WTC11 (cell line): ENCODE results near the gene CEP120. TPM values are rescaled to one million over a fixed set of nuclear protein-coding genes. Genes with fewer than 3 reads are reported as not detected.
"Not testable (repeated sequence)": the region's sequence is repeated elsewhere in the genome, so short reads cannot be mapped to it uniquely, and the experiment has no call there.

Experiments
- ATAC-seq: fragments of 200-7000 bp; cut with Tn5 transposase; 2 replicates; pipeline ENCODE4 v1.10.0; 2021; ENCODE audit warnings: mild to moderate bottlenecking, moderate library complexity
- CTCF ChIA-PET: fragments of 300-600 bp; sonication (Branson Sonifier 250); formaldehyde crosslinking; loops from one replicate; lab custom pipeline; 2021; ENCODE audit warnings: antibody characterized with exemption; lab: Charles Lee
- POLR2A ChIA-PET: fragments of 350-600 bp; sonication (Branson Sonifier 250); formaldehyde crosslinking; loops from one replicate; lab custom pipeline; 2021; ENCODE audit warnings: antibody characterized with exemption; lab: Charles Lee
- DNase-seq: peaks from one replicate; pipeline ENCODE4 v3.0.0; 2021; ENCODE audit warnings: low spot score
- H3K27ac Mint-ChIP-seq: 2 replicates; pipeline ENCODE4 v1.8.0; 2021; ENCODE audit warnings: mixed read lengths
- H3K27me3 Mint-ChIP-seq: 2 replicates; pipeline ENCODE4 v1.8.0; 2021; ENCODE audit warnings: low read depth, mild to moderate bottlenecking, moderate library complexity, mixed read lengths
- H3K36me3 Mint-ChIP-seq: 2 replicates; pipeline ENCODE4 v1.8.0; 2021; ENCODE audit warnings: mixed read lengths
- H3K4me1 Mint-ChIP-seq: 2 replicates; pipeline ENCODE4 v1.8.0; 2022; ENCODE audit warnings: mixed read lengths
- H3K4me3 Mint-ChIP-seq: 2 replicates; pipeline ENCODE4 v1.8.0; 2021; ENCODE audit warnings: mild to moderate bottlenecking, moderate library complexity, mixed read lengths
- H3K9me3 Mint-ChIP-seq: 2 replicates; pipeline ENCODE4 v1.8.0; 2021; ENCODE audit warnings: mixed read lengths
- CREM ChIP-seq: sonication (generic); formaldehyde crosslinking; IDR thresholded peaks from 2 replicates; pipeline ENCODE4 v1.8.1; 2022; ENCODE audit warnings: mild to moderate bottlenecking, missing genetic modification reagents, moderate library complexity
- E2F4 ChIP-seq: sonication (generic); formaldehyde crosslinking; IDR thresholded peaks from 2 replicates; pipeline ENCODE4 v1.8.1; 2022; ENCODE audit warnings: low read depth, mild to moderate bottlenecking, moderate library complexity, missing genetic modification reagents, borderline replicate concordance
- EMX1 ChIP-seq: fragments of 250-450 bp; sonication (Bioruptor Pico); IDR thresholded peaks from 2 replicates; pipeline ENCODE4 v1.8.0; 2021; ENCODE audit warnings: mild to moderate bottlenecking
- GABPB1 ChIP-seq: sonication (generic); formaldehyde crosslinking; IDR thresholded peaks from 2 replicates; pipeline ENCODE4 v1.8.1; 2023; ENCODE audit warnings: mild to moderate bottlenecking, missing genetic modification reagents
- GRHL2 ChIP-seq: fragments of 250-450 bp; sonication (Bioruptor Pico); IDR thresholded peaks from 2 replicates; pipeline ENCODE4 v1.8.0; 2022; ENCODE audit warnings: mild to moderate bottlenecking, moderate library complexity; ENCODE audit not compliant: insufficient replicate concordance, severe bottlenecking
- JUN ChIP-seq: sonication (generic); formaldehyde crosslinking; IDR thresholded peaks from 2 replicates; pipeline ENCODE4 v1.8.0; 2023; ENCODE audit warnings: mild to moderate bottlenecking, missing genetic modification reagents
- MAX ChIP-seq: sonication (generic); formaldehyde crosslinking; IDR thresholded peaks from 2 replicates; pipeline ENCODE4 v1.8.0; 2022; ENCODE audit warnings: mild to moderate bottlenecking, missing genetic modification reagents
- NFATC4 ChIP-seq: fragments of 250-450 bp; sonication (Bioruptor Pico); IDR thresholded peaks from 2 replicates; pipeline ENCODE4 v1.9.0; 2021; ENCODE audit warnings: mild to moderate bottlenecking
- NFYB ChIP-seq: sonication (generic); formaldehyde crosslinking; conservative IDR thresholded peaks from 2 replicates; pipeline ENCODE4 v1.8.0; 2022; ENCODE audit warnings: low read depth, missing genetic modification reagents
- PREB ChIP-seq: sonication (generic); formaldehyde crosslinking; IDR thresholded peaks from 2 replicates; pipeline ENCODE4 v1.8.1; 2022; ENCODE audit warnings: mild to moderate bottlenecking, missing genetic modification reagents, moderate library complexity, borderline replicate concordance
- TEAD4 ChIP-seq: sonication (generic); formaldehyde crosslinking; IDR thresholded peaks from 2 replicates; pipeline ENCODE4 v1.8.0; 2022; ENCODE audit warnings: mild to moderate bottlenecking, missing genetic modification reagents
- ZBTB21 ChIP-seq: sonication (generic); formaldehyde crosslinking; IDR thresholded peaks from 2 replicates; pipeline ENCODE4 v1.8.1; 2023; ENCODE audit warnings: mild to moderate bottlenecking, missing genetic modification reagents, borderline replicate concordance
- ZNF232 ChIP-seq: sonication (generic); formaldehyde crosslinking; IDR thresholded peaks from 2 replicates; pipeline ENCODE4 v1.8.0; 2022; ENCODE audit warnings: mild to moderate bottlenecking, missing genetic modification reagents
- ZNF317 ChIP-seq: sonication (generic); formaldehyde crosslinking; IDR thresholded peaks from 2 replicates; pipeline ENCODE4 v1.8.1; 2023; ENCODE audit warnings: low read depth, mild to moderate bottlenecking, moderate library complexity, missing genetic modification reagents, borderline replicate concordance
- ZNF423 ChIP-seq: fragments of 250-450 bp; sonication (Bioruptor Pico); IDR thresholded peaks from 2 replicates; pipeline ENCODE4 v2.1.2; 2022; ENCODE audit warnings: mild to moderate bottlenecking, moderate library complexity
- ZNF425 ChIP-seq: fragments of 250-450 bp; sonication (Bioruptor Pico); conservative IDR thresholded peaks from 2 replicates; pipeline ENCODE4 v1.9.0; 2021; ENCODE audit warnings: mild to moderate bottlenecking
- ZNF512 ChIP-seq: sonication (generic); formaldehyde crosslinking; IDR thresholded peaks from 2 replicates; pipeline ENCODE4 v1.8.1; 2022; ENCODE audit warnings: missing genetic modification reagents, borderline replicate concordance
- ZNF671 ChIP-seq: fragments of 250-450 bp; sonication (Bioruptor Pico); IDR thresholded peaks from 2 replicates; pipeline ENCODE4 v1.8.0; 2021; ENCODE audit warnings: mild to moderate bottlenecking
- total RNA-seq: library from RNA; stranded (reverse); gene quantifications from 3 replicates; pipeline ENCODE4 v1.2.3, GENCODE V29; 2021
- TF ChIP-seq, protein P1 (sequence below): fragments of 250-450 bp; sonication (Bioruptor Pico); IDR thresholded peaks from 2 replicates; pipeline ENCODE4 v2.1.2; 2022; ENCODE audit warnings: mild to moderate bottlenecking, moderate library complexity
- TF ChIP-seq, protein P2 (sequence below): sonication (generic); formaldehyde crosslinking; IDR thresholded peaks from 2 replicates; pipeline ENCODE4 v1.8.1; 2023; ENCODE audit warnings: mild to moderate bottlenecking, missing genetic modification reagents, borderline replicate concordance

Gene CEP120
- total RNA-seq, 1 experiment from 2014 or later = 15.2 TPM

DNA sequence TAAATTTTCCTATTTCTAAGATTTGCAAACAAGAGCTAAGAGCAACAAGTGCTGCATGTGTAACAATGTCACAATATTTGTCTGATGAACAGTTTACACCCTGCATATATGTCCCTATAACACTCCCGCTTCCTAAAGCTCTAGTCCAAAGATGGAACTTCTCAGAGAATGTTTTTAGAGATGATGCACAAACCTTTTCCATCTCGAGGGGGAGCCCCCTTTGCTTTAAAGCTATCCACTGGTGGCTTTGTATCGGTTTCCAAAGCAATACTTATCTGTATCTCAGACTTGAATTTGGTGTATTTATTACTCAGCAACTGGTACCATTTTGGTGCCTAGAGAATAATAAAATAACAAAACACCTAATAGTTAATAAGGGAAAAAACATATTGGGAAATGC is 11.0 kb downstream of the CEP120 start:
- Mint-ChIP-seq H3K4me3 (no peak overlapping the region), H3K4me1 (0 out of 2 replicates have a peak, but pooled peaks cover 3% of the 10 kb centered on the region), H3K9me3 (no peaks in the 10 kb centered on the region), H3K36me3 (peaks cover 23% of the 10 kb centered on the region), H3K27me3 (no peaks in the 10 kb centered on the region), H3K27ac (no peak overlapping the region)
- TF ChIP-seq NFATC4 (CRISPR knock-in tag) (no peak), CREM (CRISPR knock-in tag) (no peak), MAX (CRISPR knock-in tag) (no peak), JUN (CRISPR knock-in tag) (no peak), ZNF425 (CRISPR knock-in tag) (no peak), ZNF512 (no peak), ZNF232 (CRISPR knock-in tag) (no peak), ZBTB21 (CRISPR knock-in tag) (no peak), E2F4 (CRISPR knock-in tag) (no peak), PREB (CRISPR knock-in tag) (no peak), TEAD4 (CRISPR knock-in tag) (no peak), ZNF317 (CRISPR knock-in tag) (no peak), EMX1 (CRISPR knock-in tag) (no peak), ZNF423 (CRISPR knock-in tag) (no peak), ZNF671 (no peak), NFYB (CRISPR knock-in tag) (no peak), GRHL2 (no peak), GABPB1 (CRISPR knock-in tag) (no peak)
- TF ChIP-seq, protein P1, sequence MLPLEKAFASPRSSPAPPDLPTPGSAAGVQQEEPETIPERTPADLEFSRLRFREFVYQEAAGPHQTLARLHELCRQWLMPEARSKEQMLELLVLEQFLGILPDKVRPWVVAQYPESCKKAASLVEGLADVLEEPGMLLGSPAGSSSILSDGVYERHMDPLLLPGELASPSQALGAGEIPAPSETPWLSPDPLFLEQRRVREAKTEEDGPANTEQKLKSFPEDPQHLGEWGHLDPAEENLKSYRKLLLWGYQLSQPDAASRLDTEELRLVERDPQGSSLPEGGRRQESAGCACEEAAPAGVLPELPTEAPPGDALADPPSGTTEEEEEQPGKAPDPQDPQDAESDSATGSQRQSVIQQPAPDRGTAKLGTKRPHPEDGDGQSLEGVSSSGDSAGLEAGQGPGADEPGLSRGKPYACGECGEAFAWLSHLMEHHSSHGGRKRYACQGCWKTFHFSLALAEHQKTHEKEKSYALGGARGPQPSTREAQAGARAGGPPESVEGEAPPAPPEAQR = no peak
- TF ChIP-seq, protein P2, sequence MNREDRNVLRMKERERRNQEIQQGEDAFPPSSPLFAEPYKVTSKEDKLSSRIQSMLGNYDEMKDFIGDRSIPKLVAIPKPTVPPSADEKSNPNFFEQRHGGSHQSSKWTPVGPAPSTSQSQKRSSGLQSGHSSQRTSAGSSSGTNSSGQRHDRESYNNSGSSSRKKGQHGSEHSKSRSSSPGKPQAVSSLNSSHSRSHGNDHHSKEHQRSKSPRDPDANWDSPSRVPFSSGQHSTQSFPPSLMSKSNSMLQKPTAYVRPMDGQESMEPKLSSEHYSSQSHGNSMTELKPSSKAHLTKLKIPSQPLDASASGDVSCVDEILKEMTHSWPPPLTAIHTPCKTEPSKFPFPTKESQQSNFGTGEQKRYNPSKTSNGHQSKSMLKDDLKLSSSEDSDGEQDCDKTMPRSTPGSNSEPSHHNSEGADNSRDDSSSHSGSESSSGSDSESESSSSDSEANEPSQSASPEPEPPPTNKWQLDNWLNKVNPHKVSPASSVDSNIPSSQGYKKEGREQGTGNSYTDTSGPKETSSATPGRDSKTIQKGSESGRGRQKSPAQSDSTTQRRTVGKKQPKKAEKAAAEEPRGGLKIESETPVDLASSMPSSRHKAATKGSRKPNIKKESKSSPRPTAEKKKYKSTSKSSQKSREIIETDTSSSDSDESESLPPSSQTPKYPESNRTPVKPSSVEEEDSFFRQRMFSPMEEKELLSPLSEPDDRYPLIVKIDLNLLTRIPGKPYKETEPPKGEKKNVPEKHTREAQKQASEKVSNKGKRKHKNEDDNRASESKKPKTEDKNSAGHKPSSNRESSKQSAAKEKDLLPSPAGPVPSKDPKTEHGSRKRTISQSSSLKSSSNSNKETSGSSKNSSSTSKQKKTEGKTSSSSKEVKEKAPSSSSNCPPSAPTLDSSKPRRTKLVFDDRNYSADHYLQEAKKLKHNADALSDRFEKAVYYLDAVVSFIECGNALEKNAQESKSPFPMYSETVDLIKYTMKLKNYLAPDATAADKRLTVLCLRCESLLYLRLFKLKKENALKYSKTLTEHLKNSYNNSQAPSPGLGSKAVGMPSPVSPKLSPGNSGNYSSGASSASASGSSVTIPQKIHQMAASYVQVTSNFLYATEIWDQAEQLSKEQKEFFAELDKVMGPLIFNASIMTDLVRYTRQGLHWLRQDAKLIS (CRISPR knock-in tag) = no peak
- DNase-seq = no peak
- POLR2A ChIA-PET = no interaction called here
- no peak for ATAC-seq
- CTCF ChIA-PET = interaction anchor here (2.3 kb wide), 1 partner anchor 11 kb away, joined by 8 read pairs; the partner anchor contains the start of gene CEP120

DNA sequence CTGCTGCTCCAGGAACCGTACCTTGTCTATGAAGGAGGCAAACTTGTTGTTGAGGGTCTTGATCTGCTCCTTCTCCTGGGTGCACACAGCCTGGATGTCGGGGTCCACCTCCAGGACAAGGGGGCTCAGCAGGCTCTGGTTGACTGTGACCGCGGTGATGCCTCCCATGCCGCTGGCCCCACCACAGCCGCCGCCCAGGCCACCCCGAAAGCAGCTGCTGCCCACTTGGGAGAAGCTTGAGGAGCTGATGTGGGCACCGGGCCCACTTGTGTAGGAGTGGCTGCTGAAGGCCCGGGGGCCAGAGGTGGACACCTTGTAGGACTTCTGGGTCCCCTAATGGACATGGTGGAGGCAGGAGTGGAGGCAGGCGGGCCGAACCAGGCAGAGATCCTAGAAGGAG is 21.2 kb downstream of the CEP120 start:
- H3K4me1 Mint-ChIP-seq, H3K27ac Mint-ChIP-seq, CTCF ChIA-PET, ATAC-seq, H3K27me3 Mint-ChIP-seq, POLR2A ChIA-PET, H3K9me3 Mint-ChIP-seq, H3K4me3 Mint-ChIP-seq, DNase-seq: not testable (repeated sequence)
- H3K36me3 Mint-ChIP-seq = peaks cover 30% of the 10 kb centered on the region
